Caco-2 (cell line): Measurements from ENCODE around the gene RAB6B. TPM values are rescaled to one million over a fixed set of nuclear protein-coding genes. Genes with fewer than 3 reads are reported as not detected.

Source experiments
- BruUV-seq: library from RNA; stranded (reverse); fragments of 400-500 nt; replicated peaks from 2 replicates; lab custom pipeline; 2021; lab: Mats Ljungman, UMichigan
- CTCF ChIA-PET: fragments of 300-600 bp; sonication (Branson Sonifier 250); formaldehyde crosslinking; loops from one replicate; lab custom pipeline; 2022; ENCODE audit warnings: antibody characterized with exemption; lab: Charles Lee
- POLR2A ChIA-PET: fragments of 300-600 bp; sonication (Branson Sonifier 250); formaldehyde crosslinking; loops from one replicate; lab custom pipeline; 2022; ENCODE audit warnings: antibody characterized with exemption; lab: Charles Lee
- DNase-seq, 2 experiments: peaks; one replicate each; pipeline versions ENCODE4 v3.0.0 to v3.0.0-alpha.2; 2020 to 2022
- H3K27me3 ChIP-seq: replicated peaks from 2 replicates; pipeline ENCODE4 v1.6.0; 2011; ENCODE audit warnings: low read length; ENCODE audit not compliant: control insufficient read depth, insufficient read depth
- H3K36me3 ChIP-seq: 2 replicates; pipeline ENCODE4 v1.5.1; 2011; ENCODE audit warnings: low read length; ENCODE audit not compliant: control insufficient read depth, insufficient read depth
- H3K4me1 ChIP-seq: fragments of 250-450 bp; sonication (Bioruptor Pico); 2 replicates; pipeline ENCODE4 v1.5.1; 2020; ENCODE audit warnings: mild to moderate bottlenecking
- H3K4me3 ChIP-seq: 2 replicates; pipeline ENCODE4 v1.5.1; 2011; ENCODE audit warnings: low read depth, mild to moderate bottlenecking, control low read depth, low read length
- H3K9me3 ChIP-seq: fragments of 250-450 bp; sonication (Bioruptor Pico); 2 replicates; pipeline ENCODE4 v1.5.1; 2020; ENCODE audit warnings: mild to moderate bottlenecking, moderate library complexity
- H3K27ac Mint-ChIP-seq: one replicate; pipeline ENCODE4 v1.8.0; 2022; ENCODE audit warnings: mixed read lengths; ENCODE audit not compliant: unreplicated experiment
- H3K27me3 Mint-ChIP-seq: one replicate; pipeline ENCODE4 v1.8.0; 2022; ENCODE audit warnings: mixed read lengths; ENCODE audit not compliant: insufficient read depth, unreplicated experiment
- H3K36me3 Mint-ChIP-seq: one replicate; pipeline ENCODE4 v1.8.0; 2022; ENCODE audit warnings: mild to moderate bottlenecking, mixed read lengths; ENCODE audit not compliant: insufficient read depth, unreplicated experiment
- H3K4me1 Mint-ChIP-seq: one replicate; pipeline ENCODE4 v1.8.0; 2022; ENCODE audit warnings: low read depth, mixed read lengths; ENCODE audit not compliant: unreplicated experiment
- H3K4me3 Mint-ChIP-seq: one replicate; pipeline ENCODE4 v1.8.0; 2022; ENCODE audit warnings: mild to moderate bottlenecking, moderate library complexity, mixed read lengths; ENCODE audit not compliant: unreplicated experiment
- H3K9me3 Mint-ChIP-seq: one replicate; pipeline ENCODE4 v1.8.0; 2022; ENCODE audit warnings: mixed read lengths; ENCODE audit not compliant: unreplicated experiment
- intact Hi-C: fragments of 100-400 bp; cut with micrococcal nuclease; formaldehyde crosslinking; loops from one replicate; pipeline ENCODE4 v1.10.0; 2022; ENCODE audit not compliant: unreplicated experiment
- total RNA-seq: library from RNA; stranded (reverse); gene quantifications from 2 replicates; pipeline ENCODE4 v1.2.3, GENCODE V29; 2022
- TF ChIP-seq, protein P1 (sequence below), 2 experiments: fragments of 200-600 bp in 1 of 2; IDR thresholded peaks; 1 replicate in 1 of 2; 2 replicates in 1 of 2; pipeline versions ENCODE4 v1.5.1 to v1.8.0; 2011 to 2022; ENCODE audit warnings: antibody characterized with exemption in 1 of 2, control low read depth in 1 of 2, inconsistent platforms in 1 of 2, low read depth in 1 of 2, low read length in 1 of 2, mild to moderate bottlenecking in 1 of 2, moderate library complexity in 1 of 2; ENCODE audit not compliant: insufficient read depth in 1 of 2, severe bottlenecking in 1 of 2, unreplicated experiment in 1 of 2

Gene RAB6B
- total RNA-seq, 1 experiment from 2014 or later = 3.2 TPM

- no peak overlapping the region for H3K4me3 ChIP-seq
- H3K36me3 ChIP-seq = no peaks in the 10 kb centered on the region
- no peaks in the 10 kb centered on the region for H3K4me1 ChIP-seq
- DNase-seq = no peak
- Mint-ChIP-seq H3K27ac (no peak overlapping the region), H3K9me3 (no peaks in the 10 kb centered on the region), H3K27me3 (no peaks in the 10 kb centered on the region), H3K36me3 (no peaks in the 10 kb centered on the region), H3K4me1 (peaks cover 8% of the 10 kb centered on the region), H3K4me3 (no peak overlapping the region)
- TF ChIP-seq, protein P1, sequence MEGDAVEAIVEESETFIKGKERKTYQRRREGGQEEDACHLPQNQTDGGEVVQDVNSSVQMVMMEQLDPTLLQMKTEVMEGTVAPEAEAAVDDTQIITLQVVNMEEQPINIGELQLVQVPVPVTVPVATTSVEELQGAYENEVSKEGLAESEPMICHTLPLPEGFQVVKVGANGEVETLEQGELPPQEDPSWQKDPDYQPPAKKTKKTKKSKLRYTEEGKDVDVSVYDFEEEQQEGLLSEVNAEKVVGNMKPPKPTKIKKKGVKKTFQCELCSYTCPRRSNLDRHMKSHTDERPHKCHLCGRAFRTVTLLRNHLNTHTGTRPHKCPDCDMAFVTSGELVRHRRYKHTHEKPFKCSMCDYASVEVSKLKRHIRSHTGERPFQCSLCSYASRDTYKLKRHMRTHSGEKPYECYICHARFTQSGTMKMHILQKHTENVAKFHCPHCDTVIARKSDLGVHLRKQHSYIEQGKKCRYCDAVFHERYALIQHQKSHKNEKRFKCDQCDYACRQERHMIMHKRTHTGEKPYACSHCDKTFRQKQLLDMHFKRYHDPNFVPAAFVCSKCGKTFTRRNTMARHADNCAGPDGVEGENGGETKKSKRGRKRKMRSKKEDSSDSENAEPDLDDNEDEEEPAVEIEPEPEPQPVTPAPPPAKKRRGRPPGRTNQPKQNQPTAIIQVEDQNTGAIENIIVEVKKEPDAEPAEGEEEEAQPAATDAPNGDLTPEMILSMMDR (IDR thresholded peaks at IDR 0.05; ENCODE audit: insufficient read depth in 1 of 2, low read depth in 1 of 2, low read length in 1 of 2, severe bottlenecking in 1 of 2, unreplicated experiment in 1 of 2) = no peak
- BruUV-seq = no TSS peak
- intact Hi-C loops = no loop called here
- no peaks in the 10 kb centered on the region for H3K27me3 ChIP-seq
- no peaks in the 10 kb centered on the region for H3K9me3 ChIP-seq
- CTCF ChIA-PET = no interaction called here
- POLR2A ChIA-PET = no interaction called here
Measured at GRCh38 chr3:133853925-133854227, 41.8 kb downstream of the RAB6B start.

DNA sequence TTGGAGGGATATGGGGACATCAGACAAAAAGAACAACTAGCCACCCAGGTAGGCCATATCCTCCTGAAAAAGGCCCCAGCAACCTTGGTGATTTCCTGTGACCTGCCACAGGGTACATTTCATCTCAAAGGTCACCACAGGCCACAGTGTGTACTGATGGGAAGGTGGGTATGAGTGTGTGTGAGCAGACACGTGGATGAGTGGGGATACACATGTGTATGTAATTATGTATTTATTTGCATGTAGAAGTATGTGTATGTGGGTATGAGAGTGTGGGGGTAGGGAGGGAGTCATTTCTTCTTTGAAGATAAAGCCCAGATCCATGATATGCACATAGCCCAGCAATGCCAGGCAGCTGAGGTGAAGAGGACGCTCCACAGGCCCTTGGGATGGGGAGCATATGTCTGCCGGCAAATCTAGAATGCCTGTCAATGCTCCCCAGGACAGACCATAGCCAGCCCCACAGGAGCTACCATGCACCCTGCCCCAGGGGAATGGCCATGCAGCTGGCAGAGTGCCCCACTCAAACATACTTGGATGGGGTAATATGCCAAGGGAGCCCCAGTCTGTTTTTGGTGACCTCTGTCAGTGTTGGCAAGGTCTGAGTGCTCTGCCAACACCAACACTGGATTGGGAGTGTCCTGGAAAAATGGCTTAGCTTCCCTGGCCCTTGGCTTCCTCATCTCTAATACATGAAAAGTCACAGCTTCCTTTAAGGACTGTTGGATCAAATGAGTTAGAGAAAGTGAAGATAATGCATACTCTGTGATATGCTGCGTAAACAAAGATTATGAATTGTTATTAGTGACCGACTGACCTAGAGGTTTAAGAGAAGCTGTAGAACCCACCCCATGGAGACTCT is 42.4 kb downstream of the RAB6B start:
- H3K4me3 ChIP-seq = no peak overlapping the region
- H3K27me3 Mint-ChIP-seq = no peaks in the 10 kb centered on the region
- H3K9me3 ChIP-seq = no peaks in the 10 kb centered on the region
- no peaks in the 10 kb centered on the region for H3K27me3 ChIP-seq
- CTCF ChIA-PET = no interaction called here
- no peaks in the 10 kb centered on the region for H3K9me3 Mint-ChIP-seq
- peaks cover 8% of the 10 kb centered on the region for H3K4me1 Mint-ChIP-seq
- intact Hi-C loops = no loop called here
- no peaks in the 10 kb centered on the region for H3K4me1 ChIP-seq
- TF ChIP-seq, protein P1 (IDR thresholded peaks at IDR 0.05; ENCODE audit: insufficient read depth in 1 of 2, low read depth in 1 of 2, low read length in 1 of 2, severe bottlenecking in 1 of 2, unreplicated experiment in 1 of 2) = no peak
- H3K27ac Mint-ChIP-seq = no peak overlapping the region
- no TSS peak for BruUV-seq
- no peaks in the 10 kb centered on the region for H3K36me3 Mint-ChIP-seq
- DNase-seq = peak in 1 of 2 experiments; percentile 15
- H3K4me3 Mint-ChIP-seq = no peak overlapping the region
- POLR2A ChIA-PET = no interaction called here
- no peaks in the 10 kb centered on the region for H3K36me3 ChIP-seq

GRCh38 chr3:133851931-133852330 is 43.8 kb downstream of the RAB6B start:
- CTCF ChIA-PET = no interaction called here
- BruUV-seq = no TSS peak
- no peak overlapping the region for H3K4me3 ChIP-seq
- intact Hi-C loops = no loop called here
- H3K4me3 Mint-ChIP-seq = no peak overlapping the region
- H3K9me3 Mint-ChIP-seq = no peaks in the 10 kb centered on the region
- H3K4me1 ChIP-seq = no peaks in the 10 kb centered on the region
- H3K36me3 ChIP-seq = no peaks in the 10 kb centered on the region
- H3K9me3 ChIP-seq = no peaks in the 10 kb centered on the region
- POLR2A ChIA-PET = no interaction called here
- peaks cover 8% of the 10 kb centered on the region for H3K4me1 Mint-ChIP-seq
- no peak overlapping the region for H3K27ac Mint-ChIP-seq
- H3K36me3 Mint-ChIP-seq = no peaks in the 10 kb centered on the region
- TF ChIP-seq, protein P1 (IDR thresholded peaks at IDR 0.05; ENCODE audit: insufficient read depth in 1 of 2, low read depth in 1 of 2, low read length in 1 of 2, severe bottlenecking in 1 of 2, unreplicated experiment in 1 of 2) = no peak
- DNase-seq = peak in 1 of 2 experiments; percentile 16
- H3K27me3 Mint-ChIP-seq = peaks cover 8% of the 10 kb centered on the region
- H3K27me3 ChIP-seq = no peaks in the 10 kb centered on the region
